Astrocyte (in vitro differentiated cells and primary cell): ENCODE results near the gene PLCB4.
"Not testable (repeated sequence)": the region's sequence is repeated elsewhere in the genome, so short reads cannot be mapped to it uniquely, and the experiment has no call there.

Experiments
- CTCF ChIP-seq: IDR thresholded peaks from 2 replicates; pipeline ENCODE4 v1.5.1; 2011; ENCODE audit warnings: low read depth, mild to moderate bottlenecking, inconsistent platforms, low read length, moderate library complexity; ENCODE audit not compliant: insufficient read depth
- EZH2 ChIP-seq: IDR thresholded peaks from 2 replicates; pipeline ENCODE4 v1.6.1; 2012; ENCODE audit warnings: mild to moderate bottlenecking, low read length, inconsistent platforms; ENCODE audit not compliant: insufficient read depth

DNA sequence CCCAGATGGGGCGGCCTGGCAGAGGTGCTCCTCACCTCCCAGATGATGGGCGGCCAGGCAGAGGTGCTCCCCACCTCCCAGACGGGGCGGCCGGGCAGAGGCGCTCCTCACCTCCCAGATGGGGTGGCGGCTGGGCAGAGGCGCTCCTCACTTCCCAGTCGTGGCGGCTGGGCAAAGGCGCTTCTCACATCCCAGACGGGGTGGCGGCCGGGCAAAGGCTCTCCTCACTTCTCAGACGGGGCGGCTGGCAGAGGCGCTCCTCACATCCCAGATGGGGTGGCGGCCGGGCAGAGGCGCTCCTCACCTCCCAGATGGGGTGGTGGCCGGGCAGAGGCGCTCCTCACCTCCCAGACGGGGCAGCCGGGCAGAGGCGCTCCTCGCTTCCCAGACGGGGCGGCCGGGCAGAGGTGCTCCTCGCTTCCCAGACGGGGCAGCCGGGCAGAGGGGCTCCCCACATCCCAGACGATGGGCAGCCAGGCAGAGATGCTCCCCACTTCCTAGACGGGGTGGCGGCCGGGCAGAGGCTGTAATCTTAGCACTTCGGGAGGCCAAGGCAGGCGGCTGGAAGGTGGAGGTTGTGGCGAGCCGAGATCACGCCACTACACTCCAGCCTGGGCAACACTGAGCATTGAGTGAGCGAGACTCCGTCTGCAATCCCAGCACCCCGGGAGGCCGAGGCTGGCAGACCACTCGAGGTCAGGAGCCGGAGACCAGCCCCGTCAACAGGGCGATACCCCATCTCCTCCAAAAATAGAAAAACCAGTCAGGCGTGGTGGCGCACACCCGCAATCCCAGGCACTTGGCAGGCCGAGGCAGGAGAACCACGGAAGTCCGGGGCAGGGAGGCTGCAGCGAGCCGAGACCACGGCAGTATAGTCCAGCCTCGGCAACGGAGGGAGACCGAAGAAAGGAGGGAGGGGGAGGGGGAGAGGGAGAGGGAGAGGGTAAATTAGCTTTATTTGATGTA, 316.7 kb downstream of the PLCB4 start:
- not testable (repeated sequence) for TF ChIP-seq CTCF, EZH2
